Right lobe of liver (tissue), 6 donors: ENCODE measurements around the gene RACK1. TPM values are rescaled to one million over a fixed set of nuclear protein-coding genes. Genes with fewer than 3 reads are reported as not detected.
"Not testable (repeated sequence)": the region's sequence is repeated elsewhere in the genome, so short reads cannot be mapped to it uniquely, and the experiment has no call there.

Source experiments
- ATAC-seq, 4 donors: fragments of 200-7000 bp; cut with Tn5 transposase; one replicate each; pipeline ENCODE4 v1.9.1; 2020; ENCODE audit warnings: mild to moderate bottlenecking in 4 of 4, moderate library complexity in 4 of 4
- DNase-seq, 3 donors: peaks; one replicate each; pipeline ENCODE4 v3.0.0-alpha.2; 2020
- H3K27ac ChIP-seq, 3 donors: fragments of 200-600 bp; one replicate each; pipeline ENCODE4 v1.8.0; 2022
- H3K27me3 ChIP-seq, 2 donors: fragments of 200-600 bp; one replicate each; pipeline ENCODE4 v1.8.0; 2022
- H3K36me3 ChIP-seq, 4 donors: fragments of 200-600 bp; sonication (generic) in 1 of 4; one replicate each; pipeline versions ENCODE4 v1.5.1 to v1.8.0; 2017 to 2022; ENCODE audit warnings: control low read depth in 1 of 4
- H3K4me1 ChIP-seq, 4 donors: fragments of 200-600 bp; sonication (generic) in 1 of 4; one replicate each; pipeline versions ENCODE4 v1.5.1 to v1.8.0; 2017 to 2022; ENCODE audit warnings: control low read depth in 1 of 4
- H3K4me3 ChIP-seq, 3 donors: fragments of 200-600 bp; one replicate each; pipeline ENCODE4 v1.8.0; 2022
- H3K9me3 ChIP-seq, 4 donors: fragments of 200-600 bp; sonication (generic) in 1 of 4; one replicate each; pipeline versions ENCODE4 v1.5.1 to v1.8.0; 2017 to 2022; ENCODE audit warnings: control low read depth in 1 of 4
- CTCF ChIP-seq, 4 donors: fragments of 200-600 bp in 3 of 4; fragments of 450-650 bp in 1 of 4; IDR thresholded peaks; one replicate each; pipeline versions ENCODE4 v1.5.1 to v1.8.0; 2016 to 2022; ENCODE audit warnings: antibody characterized with exemption in 4 of 4, mild to moderate bottlenecking in 2 of 4
- POLR2A ChIP-seq: fragments of 450-650 bp; IDR thresholded peaks from one replicate; pipeline ENCODE4 v1.6.1; 2017; ENCODE audit warnings: antibody characterized with exemption, mild to moderate bottlenecking
- WGBS: methylation state at CpG from one replicate; pipeline ENCODE4 v1.1.6; 2018; ENCODE audit warnings: low coverage, low lambda C conversion rate; ENCODE audit not compliant: insufficient coverage; ENCODE audit errors: missing lambda C conversion rate; 5-methylcytosine and 5-hydroxymethylcytosine counted together
- intact Hi-C, 2 donors: fragments of 100-400 bp; cut with DNase I; formaldehyde crosslinking; loops; one replicate each; pipeline versions ENCODE4 v1.11.2 to v1.14.1; 2022
- total RNA-seq, 6 experiments: library from RNA; depleted of rRNA in 2 of 6; stranded (reverse); fragments of >200 nt in 2 of 6; fragmentation: NEBNext Ultra II Directional in 3 of 6; extraction: Animal tissue kit (Norgen Biotek cat#: 25700) in 3 of 6; gene quantifications; one replicate each; pipeline versions ENCODE4 v1.1.0 to v1.2.4, GENCODE V29; 2016 to 2023
- donor health status: DM: no; HTN: yes; CAD: no.
- donor health status: DM: no; HTN: no; CAD: no.
- donor health status: DM: no; HTN: no; CAD: no.
- donor health status: DM: no; HTN: yes; CAD: no.
- donor health status: DM: no; HTN: yes; CAD: no.

The RACK1 gene
- total RNA-seq, 6 experiments from 2014 or later = 470 to 1,156 (median 552) TPM

- H3K9me3 ChIP-seq = no peaks in the 10 kb centered on the region
- no peaks in the 10 kb centered on the region for H3K27me3 ChIP-seq
- H3K4me1 ChIP-seq = peaks cover 0 to 17% (median 5%) of the 10 kb centered on the region in 4 donors
- 0% methylated on average over 8 of the region's 13 CpGs for WGBS
- ATAC-seq = peak in 1 of 4 donors; percentile 2
- TF ChIP-seq CTCF (IDR thresholded peaks at IDR 0.05) = no peak
- no peak for TF ChIP-seq POLR2A
- intact Hi-C loops = no loop called here
- H3K36me3 ChIP-seq = no peaks in the 10 kb centered on the region
- DNase-seq = no peak
- peak overlapping the region in 2 of 3 donors; percentile 3 to 35 for H3K27ac ChIP-seq
- H3K4me3 ChIP-seq = peak overlapping the region; percentile 6 to 40 (median 33)
Measured at GRCh38 chr5:181217803-181218062, 26.0 kb downstream of the RACK1 start.

GRCh38 chr5:181217111-181217802 lies 26.4 kb downstream of the RACK1 start:
- intact Hi-C loops = no loop called here
- peak overlapping the region in 2 of 3 donors; percentile 3 to 35 for H3K27ac ChIP-seq
- H3K4me1 ChIP-seq = peaks cover 0 to 17% (median 5%) of the 10 kb centered on the region in 4 donors

GRCh38 chr5:181215997-181216989 lies 27.4 kb downstream of the RACK1 start:
- intact Hi-C loops = no loop called here
- no peaks in the 10 kb centered on the region for H3K36me3 ChIP-seq
- peaks cover 0 to 17% (median 5%) of the 10 kb centered on the region in 4 donors for H3K4me1 ChIP-seq
- no peak for TF ChIP-seq POLR2A
- no peak for TF ChIP-seq CTCF (IDR thresholded peaks at IDR 0.05)
- H3K9me3 ChIP-seq = no peaks in the 10 kb centered on the region
- H3K27me3 ChIP-seq = no peaks in the 10 kb centered on the region
- DNase-seq = no peak
- H3K4me3 ChIP-seq = peak overlapping the region in 2 of 3 donors; percentile 6 to 40
- 24% methylated on average over 28 of the region's 44 CpGs for WGBS
- H3K27ac ChIP-seq = no peak overlapping the region
- no peak for ATAC-seq

More at GRCh38 chr5:181217111-181217802, 26.4 kb downstream of the RACK1 start:
- DNase-seq (peak in 1 of 3 donors; percentile 44), ATAC-seq (peak; percentile 10 to 32 (median 12))
- 10% methylated on average over 18 of the region's 46 CpGs for WGBS
- Histone ChIP-seq H3K36me3 (no peaks in the 10 kb centered on the region), H3K4me3 (peak overlapping the region; percentile 6 to 40 (median 33)), H3K9me3 (no peaks in the 10 kb centered on the region), H3K27me3 (no peaks in the 10 kb centered on the region)
- no peak for TF ChIP-seq CTCF (IDR thresholded peaks at IDR 0.05)

- intact Hi-C loops, H3K9me3 ChIP-seq, H3K4me3 ChIP-seq, H3K27ac ChIP-seq, DNase-seq, H3K36me3 ChIP-seq, H3K27me3 ChIP-seq, ATAC-seq: not testable (repeated sequence)
- WGBS = 97% methylated on average over 5 of the region's 10 CpGs
- peaks cover 0 to 17% (median 5%) of the 10 kb centered on the region in 4 donors for H3K4me1 ChIP-seq
Measured at GRCh38 chr5:181214249-181214648, 29.5 kb downstream of the RACK1 start.

- Histone ChIP-seq H3K9me3 (no peaks in the 10 kb centered on the region), H3K27ac (no peak overlapping the region), H3K27me3 (no peaks in the 10 kb centered on the region), H3K4me3 (no peak overlapping the region), H3K36me3 (no peaks in the 10 kb centered on the region), H3K4me1 (peaks cover 0 to 15% (median 5%) of the 10 kb centered on the region in 4 donors)
- TF ChIP-seq CTCF (IDR thresholded peaks at IDR 0.05) (no peak), POLR2A (no peak)
- DNase-seq (no peak), ATAC-seq (no peak)
- WGBS = 81% methylated on average over 2 of the region's 2 CpGs
- intact Hi-C loops = no loop called here
Measured at GRCh38 chr5:181212934-181213333, 30.8 kb downstream of the RACK1 start.
